ENCODE results near the gene LPA. TPM values are rescaled to one million over a fixed set of nuclear protein-coding genes. Genes with fewer than 3 reads are reported as not detected.
"Not testable (repeated sequence)": the region's sequence is repeated elsewhere in the genome, so short reads cannot be mapped to it uniquely, and the experiment has no call there.

LPA gene
- total RNA-seq, 1 donor from 2014 or later = not detected

- no peaks in the 10 kb centered on the region for H3K4me1 Mint-ChIP-seq
- H3K27ac Mint-ChIP-seq = no peak overlapping the region
- TF ChIP-seq CTCF (IDR thresholded peaks at IDR 0.05) = no peak
- CTCF ChIA-PET = no interaction called here
- H3K27me3 Mint-ChIP-seq = no peaks in the 10 kb centered on the region
- no peaks in the 10 kb centered on the region for H3K36me3 Mint-ChIP-seq (ENCODE audit: low read depth)
- H3K4me3 Mint-ChIP-seq = no peak overlapping the region
- DNase-seq (no peak), ATAC-seq (ENCODE audit: low read depth) (no peak)
- POLR2A ChIA-PET = no interaction called here
- intact Hi-C loops (cut with micrococcal nuclease) = no loop called here
- peaks cover 2% of the 10 kb centered on the region for H3K9me3 Mint-ChIP-seq
These were observed 15.3 kb upstream of the LPA start for GRCh38 chr6:160679402-160679769.

- Mint-ChIP-seq H3K9me3 (peaks cover 2% of the 10 kb centered on the region), H3K27me3 (no peaks in the 10 kb centered on the region), H3K36me3 (ENCODE audit: low read depth) (no peaks in the 10 kb centered on the region), H3K4me3 (no peak overlapping the region), H3K27ac (no peak overlapping the region), H3K4me1 (no peaks in the 10 kb centered on the region)
- TF ChIP-seq CTCF (IDR thresholded peaks at IDR 0.05) = no peak
- DNase-seq (no peak), ATAC-seq (ENCODE audit: low read depth) (no peak)
- ChIA-PET CTCF (no interaction called here), POLR2A (no interaction called here)
- intact Hi-C loops (cut with micrococcal nuclease) = no loop called here
These were observed 14.8 kb upstream of the LPA start for GRCh38 chr6:160678744-160679401.

- no peak for DNase-seq
- no peaks in the 10 kb centered on the region for H3K27me3 Mint-ChIP-seq
- ATAC-seq (ENCODE audit: low read depth) = no peak
- no peaks in the 10 kb centered on the region for H3K36me3 Mint-ChIP-seq (ENCODE audit: low read depth)
- no peak overlapping the region for H3K4me3 Mint-ChIP-seq
- TF ChIP-seq CTCF (IDR thresholded peaks at IDR 0.05) = no peak
- ChIA-PET POLR2A (no interaction called here), CTCF (no interaction called here)
- no peaks in the 10 kb centered on the region for H3K4me1 Mint-ChIP-seq
- H3K9me3 Mint-ChIP-seq = peaks cover 4% of the 10 kb centered on the region
- intact Hi-C loops (cut with micrococcal nuclease) = no loop called here
- H3K27ac Mint-ChIP-seq = no peak overlapping the region
These were observed 14.2 kb upstream of the LPA start for GRCh38 chr6:160678230-160678629.

- peaks cover 14% of the 10 kb centered on the region for H3K9me3 Mint-ChIP-seq
- H3K4me1 Mint-ChIP-seq; ATAC-seq (ENCODE audit: low read depth); DNase-seq; H3K4me3 Mint-ChIP-seq; H3K27me3 Mint-ChIP-seq; H3K27ac Mint-ChIP-seq; POLR2A ChIA-PET; H3K36me3 Mint-ChIP-seq (ENCODE audit: low read depth); CTCF ChIA-PET; intact Hi-C loops (cut with micrococcal nuclease): not testable (repeated sequence)
These were observed 12.3 kb upstream of the LPA start for GRCh38 chr6:160676418-160676817.

GRCh38 chr6:160668589-160668988 lies 4.5 kb upstream of the LPA start:
- ATAC-seq (ENCODE audit: low read depth) (no peak), DNase-seq (no peak)
- ChIA-PET CTCF (no interaction called here), POLR2A (no interaction called here)
- no peak overlapping the region for H3K27ac Mint-ChIP-seq
- H3K36me3 Mint-ChIP-seq (ENCODE audit: low read depth) = no peaks in the 10 kb centered on the region
- no peaks in the 10 kb centered on the region for H3K4me1 Mint-ChIP-seq
- peaks cover 13% of the 10 kb centered on the region for H3K9me3 Mint-ChIP-seq
- intact Hi-C loops (cut with micrococcal nuclease) = no loop called here
- peaks cover 4% of the 10 kb centered on the region for H3K27me3 Mint-ChIP-seq
- no peak for TF ChIP-seq CTCF (IDR thresholded peaks at IDR 0.05)
- no peak overlapping the region for H3K4me3 Mint-ChIP-seq

Data from activated B cell treated with CpG ODN at 0.5 μM for 24 hours (primary cell).